Uterus (tissue), 4 donors: Measurements from ENCODE around the gene RCOR2. TPM values are rescaled to one million over a fixed set of nuclear protein-coding genes. Genes with fewer than 3 reads are reported as not detected.
"Not testable (repeated sequence)": the region's sequence is repeated elsewhere in the genome, so short reads cannot be mapped to it uniquely, and the experiment has no call there.

Experiments
- DNase-seq, 2 donors: peaks; one replicate each; pipeline ENCODE4 v3.0.0-alpha.2; 2019 to 2020
- H3K27ac ChIP-seq, 2 donors: fragments of 200-600 bp; sonication (generic); 1 replicate in 1 of 2; 2 replicates in 1 of 2; pipeline ENCODE4 v1.5.1; 2016 to 2018
- H3K27me3 ChIP-seq, 2 donors: fragments of 200-600 bp; sonication (generic); one replicate each; pipeline ENCODE4 v1.5.1; 2018 to 2019; ENCODE audit warnings: control low read depth in 1 of 2
- H3K36me3 ChIP-seq, 2 donors: fragments of 200-600 bp; sonication (generic); one replicate each; pipeline ENCODE4 v1.5.1; 2019; ENCODE audit warnings: control low read depth in 1 of 2
- H3K4me1 ChIP-seq, 2 donors: fragments of 200-600 bp; sonication (generic); one replicate each; pipeline ENCODE4 v1.5.1; 2018 to 2019; ENCODE audit warnings: control low read depth in 1 of 2
- H3K4me3 ChIP-seq, 2 donors: fragments of 200-600 bp; sonication (generic); 1 replicate in 1 of 2; 2 replicates in 1 of 2; pipeline ENCODE4 v1.5.1; 2018 to 2019; ENCODE audit warnings: mild to moderate bottlenecking in 1 of 2
- H3K9me3 ChIP-seq, 2 donors: fragments of 200-600 bp; sonication (generic); one replicate each; pipeline ENCODE4 v1.5.1; 2019; ENCODE audit warnings: control low read depth in 1 of 2
- CTCF ChIP-seq, 4 experiments: fragments of 200-600 bp in 2 of 4; fragments of 450-650 bp in 2 of 4; sonication (generic) in 2 of 4; IDR thresholded peaks; one replicate each; pipeline ENCODE4 v1.5.1; 2016 to 2019; ENCODE audit warnings: antibody characterized with exemption in 4 of 4, mild to moderate bottlenecking in 2 of 4, moderate library complexity in 1 of 4
- POLR2A ChIP-seq, 2 donors: fragments of 450-650 bp; IDR thresholded peaks; one replicate each; pipeline ENCODE4 v1.6.1; 2016; ENCODE audit warnings: antibody characterized with exemption in 2 of 2, mild to moderate bottlenecking in 1 of 2, moderate library complexity in 1 of 2
- intact Hi-C: fragments of 100-400 bp; cut with DNase I; formaldehyde crosslinking; loops from one replicate; pipeline ENCODE4 v1.15.1; 2023; ENCODE audit warnings: low total_unique reads
- total RNA-seq, 4 donors: library from RNA; depleted of rRNA in 3 of 4; stranded (reverse); fragments of >200 nt in 3 of 4; gene quantifications; one replicate each; pipeline versions ENCODE4 v1.1.0 to v1.2.4, GENCODE V29; 2014 to 2023
- donor health status: DM: yes; HTN: yes; CAD: no.

The RCOR2 gene
- total RNA-seq, result 10 to 100 TPM in 1 of 4 donors, 1 to 10 TPM in 1, not detected in 2; 5.8 to 11.8 TPM

- DNase-seq, result peak; percentile 77 to 84
- Histone ChIP-seq H3K27ac (peak within 1 kb of the TSS; percentile 76 to 85), H3K36me3 (no peaks in the 10 kb centered on the region), H3K27me3 (no peaks in the 10 kb centered on the region), H3K9me3 (no peaks in the 10 kb centered on the region), H3K4me1 (peaks cover 0 to 34% of the 10 kb centered on the region in 2 donors), H3K4me3 (peak within 1 kb of the TSS; percentile 33 to 38)
- intact Hi-C loops, result no loop called here
- peak in 1 of 2 donors; percentile 12 for TF ChIP-seq POLR2A (IDR thresholded peaks at IDR 0.05)
- TF ChIP-seq CTCF (IDR thresholded peaks at IDR 0.05), result no peak
Observed at GRCh38 chr11:63916837-63917691, at the start of gene RCOR2. RCOR2 (minus strand) TSS chr11:63917164; CDS start chr11:63916456, 708 bp downstream.

GRCh38 chr11:63966444-63966843 is 49.5 kb upstream of the RCOR2 start:
- H3K27me3 ChIP-seq, result no peaks in the 10 kb centered on the region
- intact Hi-C loops, result no loop called here
- H3K4me1 ChIP-seq, result no peaks in the 10 kb centered on the region
- H3K27ac ChIP-seq, result no peak overlapping the region
- no peaks in the 10 kb centered on the region for H3K36me3 ChIP-seq
- H3K9me3 ChIP-seq, result no peaks in the 10 kb centered on the region
- DNase-seq, result no peak
- no peak for TF ChIP-seq POLR2A (IDR thresholded peaks at IDR 0.05)
- no peak for TF ChIP-seq CTCF (IDR thresholded peaks at IDR 0.05)
- no peak overlapping the region for H3K4me3 ChIP-seq

- H3K27ac ChIP-seq, H3K9me3 ChIP-seq, H3K4me1 ChIP-seq, H3K27me3 ChIP-seq, intact Hi-C loops, H3K36me3 ChIP-seq, H3K4me3 ChIP-seq, DNase-seq: not testable (repeated sequence)
Observed at GRCh38 chr11:63963895-63964294, 46.9 kb upstream of the RCOR2 start.

GRCh38 chr11:63961608-63962412 is 44.8 kb upstream of the RCOR2 start:
- Histone ChIP-seq H3K27ac (no peak overlapping the region), H3K4me1 (no peaks in the 10 kb centered on the region), H3K27me3 (no peaks in the 10 kb centered on the region), H3K4me3 (no peak overlapping the region), H3K9me3 (no peaks in the 10 kb centered on the region), H3K36me3 (no peaks in the 10 kb centered on the region)
- no peak for DNase-seq
- TF ChIP-seq CTCF (IDR thresholded peaks at IDR 0.05) (no peak), POLR2A (IDR thresholded peaks at IDR 0.05) (no peak)
- intact Hi-C loops, result no loop called here

GRCh38 chr11:63958008-63958407 is 41.0 kb upstream of the RCOR2 start:
- Histone ChIP-seq H3K9me3 (no peaks in the 10 kb centered on the region), H3K4me1 (no peaks in the 10 kb centered on the region), H3K27ac (no peak overlapping the region), H3K36me3 (no peaks in the 10 kb centered on the region), H3K4me3 (no peak overlapping the region), H3K27me3 (no peaks in the 10 kb centered on the region)
- no peak for DNase-seq
- intact Hi-C loops, result no loop called here
- no peak for TF ChIP-seq CTCF (IDR thresholded peaks at IDR 0.05)
- no peak for TF ChIP-seq POLR2A (IDR thresholded peaks at IDR 0.05)
